Measurements from ENCODE around the gene TSPEAR.

TSPEAR gene

DNA sequence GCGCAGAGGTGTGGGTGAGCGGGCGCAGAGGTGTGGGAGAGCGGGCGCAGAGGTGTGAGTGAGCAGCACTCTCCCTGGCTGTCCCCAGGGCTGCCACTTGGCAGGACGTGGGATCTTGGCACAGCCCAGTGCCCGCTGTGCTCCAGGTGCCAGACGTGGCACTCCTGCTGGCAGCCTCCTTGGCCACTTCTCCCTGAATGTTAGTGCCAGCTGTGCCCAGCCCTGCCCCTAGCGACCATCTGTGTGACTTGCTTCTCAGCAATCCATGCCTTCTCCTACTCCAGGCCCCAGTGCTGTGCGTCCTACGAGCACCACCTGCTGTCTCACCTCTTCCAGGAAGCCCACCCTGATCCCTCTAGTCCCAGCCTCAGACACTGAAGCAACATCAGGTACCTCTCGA is 201.8 kb downstream of the TSPEAR start:
- no peak for TF ChIP-seq CTCF (IDR thresholded peaks at IDR 0.05; ENCODE audit: low read depth, low read length)

DNA sequence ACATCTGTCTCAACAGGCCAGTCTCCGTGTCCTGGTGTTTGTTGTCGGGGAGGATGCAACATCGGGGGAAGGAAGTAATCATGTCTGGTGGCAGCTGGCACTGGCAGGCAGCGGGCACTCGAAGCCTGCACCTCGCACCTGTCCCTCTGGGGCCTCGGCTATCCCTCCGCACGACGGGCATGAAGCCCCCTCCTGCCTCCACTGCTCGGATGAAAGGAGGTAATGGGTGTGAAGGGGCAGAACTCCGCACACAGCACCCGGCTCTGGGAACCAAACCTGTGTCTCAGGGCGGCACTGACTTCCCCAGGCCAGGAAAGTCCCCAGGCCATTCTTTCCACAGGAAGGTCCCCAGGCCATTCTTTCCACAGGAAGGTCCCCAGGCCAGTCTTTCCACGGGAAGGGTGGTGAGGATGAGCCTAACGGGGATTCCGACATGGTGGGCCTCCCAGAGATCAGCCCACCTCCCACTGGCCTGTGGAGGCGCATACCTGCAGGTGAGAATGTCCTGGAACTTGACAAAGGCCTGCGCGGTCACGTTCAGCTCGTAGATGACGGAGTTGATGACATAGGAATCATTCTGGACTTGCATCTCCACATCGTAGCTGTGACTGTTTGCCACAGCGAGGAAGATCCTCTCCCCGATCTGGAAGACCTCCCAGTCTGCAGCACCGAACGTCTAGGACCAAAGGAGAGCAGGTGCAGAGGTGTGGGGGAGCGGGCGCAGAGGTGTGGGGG is 202.5 kb downstream of the TSPEAR start:
- no peak for TF ChIP-seq CTCF (IDR thresholded peaks at IDR 0.05; ENCODE audit: low read depth, low read length)
- no peak overlapping the region for H3K4me3 ChIP-seq (ENCODE audit: low read depth, low read length)

More for the DNA sequence above, 201.8 kb downstream of the TSPEAR start:
- no peak overlapping the region for H3K4me3 ChIP-seq (ENCODE audit: low read depth, low read length)

DNA sequence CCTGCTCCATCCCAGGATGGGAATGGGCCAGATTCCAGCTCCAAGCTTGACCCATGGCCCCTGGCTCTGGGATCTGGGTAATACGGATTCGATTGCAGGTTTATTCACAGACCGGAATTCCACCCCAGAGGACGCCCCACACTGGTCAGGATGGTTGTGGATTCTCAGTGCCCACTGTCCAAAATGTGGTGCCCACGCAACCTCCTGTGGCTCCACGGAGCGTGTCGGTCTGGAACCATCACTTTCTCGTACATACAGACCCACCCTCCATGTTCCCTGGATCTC is 203.0 kb downstream of the TSPEAR start:
- no peak overlapping the region for H3K4me3 ChIP-seq (ENCODE audit: low read depth, low read length)

DNA sequence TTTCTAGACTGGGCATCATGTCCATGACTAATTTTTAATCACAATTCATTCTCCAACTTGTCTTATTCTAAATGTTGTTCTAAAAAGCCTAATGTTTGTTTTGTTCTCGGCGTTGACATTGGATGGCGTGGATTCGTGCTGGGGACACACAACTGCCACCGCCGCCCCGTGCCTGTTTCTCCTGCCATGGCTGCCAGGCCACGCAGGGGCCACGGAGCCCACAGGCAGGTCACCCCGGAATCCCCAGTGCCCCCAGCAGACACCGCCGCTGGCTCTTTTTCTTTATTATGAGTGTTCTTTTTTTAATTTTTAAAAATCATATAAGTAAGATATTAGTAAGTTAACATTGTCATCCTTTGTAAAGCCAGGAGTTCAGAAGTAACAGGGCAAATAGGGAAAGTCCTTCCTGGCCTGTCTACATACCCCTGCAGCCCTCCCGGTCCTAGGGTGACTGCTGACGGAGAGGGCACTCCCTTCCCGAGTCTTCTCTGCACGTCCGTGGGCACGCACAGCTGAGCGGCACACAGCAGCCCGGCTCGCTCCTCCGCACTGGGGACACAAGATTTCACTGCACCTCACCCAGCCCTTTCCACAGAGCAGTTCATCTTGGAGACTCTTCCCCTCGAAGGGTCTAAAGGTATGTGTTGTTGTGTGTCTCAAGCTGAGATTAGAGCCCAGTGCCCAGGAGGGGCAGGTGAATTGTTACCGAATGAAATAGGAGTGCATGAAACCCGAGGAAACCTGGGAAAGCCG is 203.5 kb downstream of the TSPEAR start:
- H3K4me3 ChIP-seq (ENCODE audit: low read depth, low read length) = no peak overlapping the region
- TF ChIP-seq CTCF (IDR thresholded peaks at IDR 0.05; ENCODE audit: low read depth, low read length) = no peak

More for the DNA sequence above, 203.0 kb downstream of the TSPEAR start:
- TF ChIP-seq CTCF (IDR thresholded peaks at IDR 0.05; ENCODE audit: low read depth, low read length) = no peak

DNA sequence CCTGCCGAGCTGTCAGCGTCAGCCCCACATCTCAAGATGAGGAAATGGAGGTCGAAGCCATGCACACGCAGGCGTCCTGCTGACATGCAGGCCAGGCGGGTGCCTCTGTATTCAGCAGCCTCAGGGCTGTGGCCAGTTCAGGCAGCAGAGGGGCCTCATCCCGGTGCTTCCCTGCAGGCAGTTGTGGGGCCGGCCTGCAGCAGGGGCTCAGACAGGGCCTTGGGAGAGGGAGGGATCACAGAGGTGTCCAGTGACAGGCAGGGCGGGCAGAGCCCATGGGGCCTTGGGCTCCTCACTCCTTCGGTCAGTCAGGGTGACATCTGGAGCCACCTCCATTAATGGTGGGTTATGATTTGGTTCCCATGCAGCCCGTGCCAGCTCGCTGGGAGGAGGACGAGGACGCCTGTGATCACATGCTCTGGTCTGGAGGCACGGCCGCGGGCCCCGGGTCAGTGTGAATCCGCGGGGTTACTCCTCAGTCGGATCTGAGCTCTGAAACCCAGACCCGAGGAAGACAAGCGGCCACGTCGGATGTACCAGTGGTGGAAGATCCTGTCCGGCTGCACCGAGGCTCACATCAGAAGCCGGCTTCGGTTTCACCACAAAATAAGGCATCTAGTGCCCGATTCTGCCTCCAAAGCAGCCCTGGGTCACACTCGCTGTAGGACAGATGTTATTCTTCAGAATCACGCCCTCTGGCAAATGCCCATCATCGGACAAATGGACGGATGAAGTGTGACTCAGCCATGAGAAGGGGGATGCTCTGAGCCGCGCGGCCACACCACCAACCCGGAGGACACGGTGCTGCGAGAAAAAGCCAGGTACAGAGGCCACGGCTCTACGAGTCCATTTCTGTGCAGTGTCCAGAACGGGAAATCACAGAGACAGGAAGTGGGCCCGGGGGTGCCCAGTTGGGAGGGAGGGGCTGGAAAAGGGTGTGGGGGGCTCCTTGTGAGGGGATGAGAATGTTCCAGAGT is 204.8 kb downstream of the TSPEAR start:
- H3K4me3 ChIP-seq (ENCODE audit: low read depth, low read length) = no peak overlapping the region
- TF ChIP-seq CTCF (IDR thresholded peaks at IDR 0.05; ENCODE audit: low read depth, low read length) = no peak

GRCh38 chr21:44505673-44506278 is 205.6 kb downstream of the TSPEAR start:
- TF ChIP-seq CTCF (IDR thresholded peaks at IDR 0.05; ENCODE audit: low read depth, low read length) = no peak
- H3K4me3 ChIP-seq (ENCODE audit: low read depth, low read length) = no peak overlapping the region

All from WI38 (cell line).